NCI-H128 (cell line): ENCODE data around the gene PIEZO1.

Experiments
- DNase-seq: peaks from one replicate; lab custom pipeline; 2025; ENCODE audit not compliant: unreplicated experiment; lab: John Stamatoyannopoulos, UW

Gene PIEZO1

DNA sequence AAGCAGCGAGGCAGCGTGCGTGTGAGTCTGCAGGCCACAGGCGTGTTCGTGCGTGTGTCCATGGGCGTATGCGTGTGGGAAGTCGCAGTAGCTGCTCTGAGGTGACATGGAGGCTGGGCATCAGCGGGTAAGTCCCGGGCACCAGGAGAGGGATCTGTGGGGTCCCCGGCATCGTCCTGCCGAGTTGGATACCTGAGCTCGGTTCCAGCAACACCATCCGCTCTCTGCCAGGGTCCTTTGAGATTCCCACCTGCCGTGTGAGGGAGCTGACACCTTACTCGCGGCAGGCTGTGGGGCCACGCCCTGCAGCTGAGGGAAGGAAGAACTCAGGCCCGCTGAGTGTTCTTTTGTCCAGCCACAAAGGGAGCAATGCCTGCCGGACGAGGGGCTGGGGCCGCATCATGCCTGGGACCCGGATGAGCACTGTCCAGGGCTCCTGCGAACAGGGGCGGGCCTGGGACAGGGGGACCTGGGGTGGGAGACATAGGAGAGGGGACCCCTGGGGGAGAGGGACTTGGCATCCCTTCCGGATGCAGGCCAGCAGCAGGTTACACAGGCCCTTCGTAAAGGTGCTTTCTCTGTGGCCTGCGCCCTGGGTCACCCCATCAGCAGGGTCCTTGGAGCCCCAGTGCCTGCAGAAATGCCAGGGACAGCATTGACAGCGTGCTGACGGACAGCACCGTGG lies 93.7 kb downstream of the PIEZO1 start:
- DNase-seq: no peak

DNA sequence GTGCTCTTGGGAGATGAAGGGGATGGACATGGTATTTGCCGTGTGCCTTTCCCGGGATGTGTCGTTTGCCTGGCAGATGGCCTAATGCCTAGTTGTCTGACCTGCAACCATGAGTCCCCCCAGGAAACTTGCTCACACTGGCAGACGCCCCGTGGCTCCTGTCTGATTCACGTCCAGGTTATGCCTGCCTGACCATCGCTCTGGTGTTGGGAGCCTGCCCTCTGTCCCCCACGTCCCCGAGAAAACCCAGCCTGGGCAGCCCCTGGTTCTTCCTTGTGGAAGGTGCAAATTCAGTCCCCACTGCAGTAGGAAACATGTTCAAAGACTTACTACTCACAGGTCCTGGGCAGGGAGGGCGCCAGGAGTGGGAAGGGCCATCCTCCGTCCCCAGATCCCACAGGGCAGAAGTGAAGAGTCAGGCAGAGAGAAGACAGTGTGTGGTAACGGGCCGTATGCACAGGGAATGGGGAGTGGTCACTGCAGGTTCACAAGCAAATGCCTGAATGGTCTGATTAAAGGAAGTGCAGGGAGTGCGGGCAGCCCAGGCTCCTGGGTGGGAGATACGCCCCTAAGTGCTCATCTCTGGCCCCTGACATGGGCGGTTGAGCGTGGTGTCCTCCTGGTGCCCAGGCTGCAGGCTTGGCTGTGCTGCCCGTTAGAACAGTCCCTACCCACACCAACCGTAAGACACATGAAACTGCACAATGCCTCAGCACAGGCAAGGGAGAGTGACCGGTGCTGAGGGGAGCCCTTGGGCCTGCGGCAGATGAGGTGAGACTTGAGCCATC lies 94.5 kb downstream of the PIEZO1 start:
- no peak for DNase-seq

DNA sequence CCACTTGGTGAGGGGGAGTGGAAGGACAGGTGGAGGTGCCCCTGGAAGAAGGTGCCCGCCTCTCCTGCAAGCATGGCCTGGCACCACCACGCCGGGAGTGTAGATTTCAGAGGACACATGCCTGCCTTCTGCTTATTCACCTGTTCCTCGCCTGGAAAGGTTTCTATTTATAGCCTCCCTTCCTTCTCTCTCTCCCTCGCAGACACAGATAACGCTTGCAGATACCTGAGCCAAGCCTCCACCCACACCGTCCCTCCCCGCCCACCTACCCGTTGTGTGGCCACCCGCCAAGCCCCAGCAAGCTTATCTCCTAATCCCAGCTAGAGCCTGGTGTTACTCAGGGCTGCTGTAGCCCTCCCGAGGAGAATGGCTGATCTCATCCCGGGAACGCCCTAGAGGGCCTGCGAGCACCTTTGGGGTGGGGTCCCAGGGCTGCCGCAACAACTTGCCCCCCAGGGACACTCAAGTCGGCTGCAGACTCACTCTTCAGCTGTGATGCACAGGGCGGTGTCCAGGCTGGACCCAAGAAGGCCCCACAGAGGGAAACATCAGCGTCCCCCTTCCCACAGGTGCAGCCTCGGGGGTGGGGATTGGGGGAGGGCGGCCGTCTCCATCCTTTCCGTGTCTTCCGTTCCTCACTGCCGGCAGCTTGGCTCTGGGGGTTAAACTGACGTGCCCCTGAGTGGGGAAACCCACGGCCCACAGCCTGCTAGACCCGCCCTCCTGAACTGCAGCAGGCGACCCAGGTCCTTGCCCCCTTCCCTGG lies 96.8 kb downstream of the PIEZO1 start:
- DNase-seq: no peak

DNA sequence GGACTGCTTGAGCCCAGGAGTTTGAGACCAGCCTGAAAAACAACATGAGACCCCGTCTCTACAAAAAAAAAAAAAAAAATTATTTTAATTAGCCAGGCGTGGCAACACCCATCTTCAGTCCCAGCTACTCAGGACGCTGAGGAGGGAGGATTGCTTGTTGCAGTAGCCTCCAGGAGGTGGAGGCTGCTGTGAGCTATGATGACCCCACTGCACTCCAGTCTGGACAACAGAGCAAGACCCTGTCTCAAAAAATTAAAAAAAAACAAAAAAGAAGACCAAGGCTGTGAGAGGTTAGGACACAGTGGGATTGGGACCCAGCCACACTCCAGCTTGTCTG lies 97.4 kb downstream of the PIEZO1 start:
- no peak for DNase-seq

DNA sequence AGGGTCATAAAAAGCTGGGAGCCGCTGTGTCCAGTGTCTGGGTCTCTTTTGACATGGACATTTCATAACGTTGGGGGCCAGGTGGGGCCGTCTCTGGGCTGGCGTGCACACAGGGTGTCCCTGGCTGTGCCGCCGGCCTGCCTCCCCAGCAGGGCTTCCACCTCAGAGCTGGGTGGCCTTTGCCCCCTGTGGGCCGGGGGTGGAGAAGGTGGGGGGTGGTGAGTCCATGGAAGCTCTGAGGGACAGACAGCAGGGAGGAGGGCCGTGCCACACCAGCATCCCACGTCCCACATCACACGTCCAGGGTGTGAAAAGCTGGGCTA lies 97.8 kb downstream of the PIEZO1 start:
- no peak for DNase-seq

DNA sequence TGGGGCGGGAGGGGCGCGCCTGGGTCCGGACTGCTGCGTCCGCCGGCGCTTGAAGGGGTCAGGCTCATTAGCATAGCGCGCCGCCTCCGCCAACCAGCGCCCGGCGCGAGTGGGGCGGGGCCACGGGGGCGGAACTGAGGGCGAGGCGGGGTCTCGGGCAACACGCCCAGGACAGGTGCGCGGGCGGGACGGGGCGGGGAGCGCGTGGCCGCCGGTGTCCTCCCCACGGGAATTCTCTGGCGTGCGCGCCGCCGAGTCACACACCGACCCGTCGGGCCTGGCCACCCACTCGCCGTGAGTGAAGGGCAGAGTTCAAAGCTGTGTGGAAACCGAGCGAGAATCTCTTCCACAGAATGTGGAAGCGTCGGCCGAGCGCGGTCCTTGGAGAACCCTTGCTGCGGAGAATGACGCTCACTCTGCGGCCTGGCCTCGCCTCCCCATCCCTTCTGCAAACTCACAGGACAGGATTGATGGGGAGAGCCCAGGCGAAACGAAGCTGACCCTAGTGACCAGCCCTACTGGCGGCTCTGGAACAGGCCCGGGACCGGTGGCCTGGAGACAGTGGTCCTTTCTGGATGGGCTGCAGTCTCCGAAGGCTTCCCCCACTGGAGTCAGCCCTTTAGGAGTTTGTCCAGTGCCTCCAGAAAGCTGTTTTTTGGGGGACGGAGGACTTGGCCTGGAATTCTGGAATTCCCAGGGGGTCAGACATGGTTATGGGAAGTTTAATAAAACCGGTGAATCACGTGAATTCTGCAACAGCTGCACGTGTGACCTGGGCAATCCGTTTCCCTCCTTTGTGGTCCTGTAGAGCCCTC lies 98.4 kb downstream of the PIEZO1 start, which contains the start of gene SNAI3:
TSS of gene SNAI3 (minus strand) at position 69 of the 815 bp plus-strand sequence. CDS start 101 bp downstream, outside the sequence.
- DNase-seq: peak; percentile 23

DNA sequence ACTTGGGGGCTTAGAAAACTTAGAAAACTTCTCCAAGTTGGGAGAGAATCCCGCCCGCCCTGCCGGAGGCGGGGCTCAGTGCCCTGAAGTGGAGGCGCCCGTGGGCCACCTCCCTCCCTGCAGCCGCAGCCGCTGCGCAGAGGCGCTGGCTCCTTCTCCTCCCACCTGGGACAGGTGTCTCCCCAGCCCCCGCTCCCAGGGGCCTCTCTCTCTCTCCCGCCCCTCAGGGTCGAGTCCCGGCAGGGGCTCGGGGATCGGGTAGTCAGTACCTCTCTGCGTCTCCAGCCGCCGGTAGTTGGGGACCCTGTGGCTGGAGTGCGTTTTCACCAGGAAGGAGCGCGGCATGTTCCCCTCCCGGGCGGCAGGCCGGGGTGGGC lies 99.0 kb downstream of the PIEZO1 start:
- DNase-seq: no peak

DNA sequence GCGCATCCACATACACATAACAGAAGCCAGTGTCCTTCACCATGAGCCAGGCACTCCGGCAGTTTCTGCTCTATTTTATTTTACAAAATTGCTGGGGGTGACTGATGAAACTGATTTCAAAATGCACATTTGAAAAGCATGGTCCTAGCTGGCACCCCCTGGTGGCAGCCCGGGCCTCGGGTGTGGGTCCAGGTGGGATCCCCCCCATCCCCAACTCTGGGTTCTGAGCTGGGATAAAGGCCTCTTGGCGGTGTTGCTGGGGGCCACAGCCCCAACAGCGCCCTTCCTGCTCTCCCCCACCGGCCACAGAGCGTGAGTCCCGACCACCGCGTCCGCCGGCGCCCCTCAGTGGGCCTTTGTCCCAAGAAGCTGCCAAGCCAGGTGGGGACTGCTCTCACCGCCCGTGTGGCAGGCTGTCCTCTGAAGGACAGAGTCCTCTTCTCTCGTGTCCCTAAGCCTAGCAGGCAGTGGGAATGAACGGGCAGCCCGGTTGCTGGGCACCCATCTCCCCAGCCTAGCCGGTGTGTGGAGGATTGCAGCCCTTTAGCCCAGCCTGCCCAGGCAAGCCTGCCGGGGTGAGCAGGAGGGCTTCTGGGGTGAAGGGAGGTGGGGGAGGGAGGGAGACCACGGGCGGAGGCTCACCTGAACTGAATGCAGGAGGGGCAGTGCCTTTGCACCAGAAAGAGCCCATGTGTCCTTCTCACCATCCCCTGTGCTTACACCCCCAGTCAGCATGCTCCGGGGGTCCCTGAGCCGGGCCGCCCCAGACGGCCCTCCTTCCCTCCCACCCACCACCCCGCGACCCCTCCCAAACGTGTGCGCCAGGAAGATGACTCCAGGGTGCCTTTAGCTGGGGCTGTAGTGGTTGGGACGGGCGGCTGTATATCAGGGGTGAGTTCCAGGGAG lies 99.6 kb downstream of the PIEZO1 start:
- DNase-seq: no peak

DNA sequence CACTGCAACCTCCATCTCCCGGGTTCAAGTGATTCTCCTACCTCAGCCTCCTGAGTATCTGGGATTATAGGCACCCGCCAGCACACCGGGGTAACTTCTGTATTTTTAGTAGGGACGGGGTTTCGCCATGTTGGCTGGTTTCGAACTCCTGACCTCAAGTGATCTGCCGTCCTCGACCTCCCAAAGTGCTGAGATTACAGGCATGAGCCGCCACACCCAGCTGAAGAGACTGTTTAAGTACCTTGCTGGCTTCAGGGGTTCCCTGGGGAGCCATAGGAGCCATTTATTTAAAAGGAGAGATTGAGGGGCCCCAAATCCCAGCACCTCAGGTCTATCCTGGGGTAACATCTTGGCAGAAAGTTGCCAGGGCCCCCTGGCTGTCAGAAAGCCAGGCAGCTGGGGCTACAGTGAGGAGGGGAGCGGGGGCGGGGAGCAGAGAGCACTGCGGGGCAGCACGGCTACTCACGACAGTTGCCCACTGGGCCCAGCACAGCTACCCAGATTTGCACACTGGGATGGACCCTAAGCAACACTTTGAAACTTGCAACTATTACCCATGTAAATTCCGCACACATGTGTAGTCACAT lies 100.4 kb downstream of the PIEZO1 start:
- no peak for DNase-seq

DNA sequence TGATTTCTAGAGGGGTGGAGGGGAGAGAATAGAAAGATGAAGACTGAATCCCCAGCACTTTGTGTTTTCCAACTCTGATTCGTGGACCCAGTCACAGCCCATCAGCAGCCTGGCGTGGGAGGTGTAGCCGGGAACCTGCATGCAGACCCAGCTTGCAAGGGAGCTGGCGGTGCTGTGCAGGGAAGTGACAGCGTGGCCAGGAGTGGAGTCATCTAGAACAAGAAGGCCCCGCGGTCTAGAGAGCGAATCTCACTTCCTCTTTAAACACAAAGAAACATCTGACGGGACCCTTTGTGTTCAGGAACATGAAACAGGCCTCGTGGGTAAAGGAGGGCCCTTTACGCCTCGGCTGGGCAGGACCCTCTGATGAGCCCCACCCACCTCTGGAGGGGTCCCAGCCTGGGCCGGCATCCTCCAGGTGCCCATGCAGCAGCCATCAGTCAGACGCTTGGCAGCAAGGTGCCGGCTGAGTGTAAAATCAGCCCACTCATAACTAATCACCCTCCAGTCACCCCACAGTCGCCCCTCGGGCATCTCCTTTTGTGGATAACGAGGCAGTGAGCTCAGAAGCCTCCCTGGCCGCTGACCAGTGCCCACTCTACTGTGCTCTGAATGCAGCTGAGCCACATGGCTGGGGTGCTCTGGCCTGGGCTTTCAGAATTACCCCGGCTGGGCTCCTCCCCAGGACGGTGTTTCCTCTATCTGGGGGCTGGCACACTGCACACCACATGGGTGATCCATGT lies 103.1 kb downstream of the PIEZO1 start:
- DNase-seq: no peak

DNA sequence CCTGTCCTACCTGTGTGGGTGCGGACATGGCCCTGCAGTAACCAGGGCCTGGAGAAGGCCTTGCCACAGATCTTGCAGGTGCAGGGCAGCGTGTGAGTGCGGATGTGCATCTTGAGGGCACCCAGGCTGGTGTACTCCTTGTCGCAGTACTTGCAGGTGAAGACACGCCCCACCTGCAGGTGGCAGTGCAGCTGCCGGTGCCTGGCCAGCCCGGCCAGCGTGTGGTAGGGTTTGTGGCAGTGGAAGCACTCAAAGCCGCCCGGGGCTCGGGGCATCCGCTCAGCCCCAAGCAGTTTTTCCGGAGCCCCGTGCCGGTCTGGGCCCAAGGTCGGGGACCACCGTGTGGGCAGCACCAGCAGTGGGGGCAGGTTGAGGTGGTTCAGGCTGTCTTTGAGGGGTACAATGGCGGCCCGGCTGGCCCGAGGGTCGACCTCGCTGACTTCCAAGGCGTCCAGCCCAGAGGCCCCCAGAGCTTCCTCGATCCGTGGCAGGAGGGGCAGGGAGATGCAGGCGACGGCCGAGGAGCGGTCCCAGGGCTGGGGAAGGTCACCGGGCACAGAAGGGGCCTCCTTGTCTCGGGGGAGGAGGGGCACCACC lies 103.8 kb downstream of the PIEZO1 start:
- DNase-seq: no peak

DNA sequence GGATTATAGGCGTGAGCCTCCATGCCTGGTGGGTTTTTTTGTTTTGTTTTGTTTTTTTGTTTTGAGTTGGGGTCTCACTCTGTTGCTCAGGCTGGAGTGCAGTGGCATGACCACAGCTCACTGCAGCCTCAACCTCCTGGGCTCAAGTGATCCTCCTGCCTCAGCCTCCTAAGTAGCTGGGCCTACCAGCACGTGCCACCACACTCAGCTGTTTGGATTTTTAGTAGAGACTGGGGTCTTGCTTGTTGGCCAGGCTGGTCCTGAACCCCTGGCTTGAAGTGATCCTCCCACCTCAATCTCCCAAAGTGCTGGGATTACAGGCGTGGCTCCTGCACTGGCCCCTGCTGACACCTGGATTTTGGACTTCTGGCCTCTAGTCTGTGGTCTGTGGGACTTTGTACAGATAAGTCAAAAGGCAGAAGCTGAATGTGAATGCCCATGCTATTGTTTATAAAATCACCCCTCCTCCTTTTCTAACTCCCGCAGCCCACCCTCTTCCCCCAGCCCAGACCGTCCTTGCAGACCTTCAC lies 104.4 kb downstream of the PIEZO1 start:
- no peak for DNase-seq

DNA sequence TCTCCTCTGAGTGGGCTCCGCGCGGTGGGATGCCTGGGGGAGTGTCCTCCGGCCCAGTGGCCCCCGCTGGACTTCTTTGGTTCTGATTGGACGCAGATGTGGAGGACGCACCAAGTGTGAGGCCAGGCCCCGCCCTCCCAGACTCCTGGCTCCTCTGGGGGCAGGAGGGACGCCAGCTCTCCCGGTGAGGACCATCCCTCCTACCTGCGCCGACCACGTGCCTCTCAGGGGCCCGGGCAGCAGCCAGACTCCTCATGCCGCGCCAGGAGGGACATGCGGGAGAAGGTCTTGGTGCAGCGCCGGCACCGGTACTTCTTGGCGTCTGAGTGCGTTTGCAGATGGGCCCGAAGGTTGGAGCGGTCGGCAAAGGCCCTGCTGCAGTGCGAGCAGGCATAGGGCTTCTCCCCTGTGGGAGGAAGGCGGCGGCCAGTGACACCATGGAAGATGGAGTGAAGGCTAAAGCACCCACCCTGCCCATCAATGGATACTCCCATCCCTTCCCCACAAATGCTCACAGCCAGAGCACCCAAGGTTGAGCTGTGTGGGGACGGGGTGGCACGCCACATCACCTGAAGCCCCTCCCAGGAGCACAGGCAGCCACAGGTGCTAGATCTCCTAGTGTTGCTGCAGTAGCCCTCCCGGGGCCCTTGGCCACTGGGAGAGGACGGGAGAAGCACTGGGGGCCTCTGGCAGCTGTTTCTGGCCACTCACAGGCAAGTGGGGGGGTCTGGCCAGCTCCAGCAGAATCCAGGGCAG lies 106.6 kb downstream of the PIEZO1 start:
- DNase-seq: no peak

DNA sequence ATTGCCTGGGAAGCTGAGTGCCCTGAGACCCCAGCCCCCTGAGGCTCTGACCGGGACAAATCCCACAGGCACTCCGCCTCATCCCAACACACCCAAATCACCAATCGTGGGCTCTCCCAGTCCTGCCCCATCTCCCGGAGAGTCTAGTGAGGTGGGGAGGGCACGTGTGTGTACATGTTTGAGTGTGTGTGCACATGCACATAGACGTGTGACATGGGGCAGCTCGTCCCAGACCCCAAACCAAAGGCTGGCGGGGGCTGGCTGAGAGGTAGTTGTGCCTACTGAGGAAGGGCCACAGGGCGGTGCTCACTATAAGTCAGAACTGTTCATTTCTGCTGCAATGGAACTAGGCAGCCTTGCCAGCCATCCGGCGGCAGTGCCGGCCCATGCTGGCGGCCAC lies 107.3 kb downstream of the PIEZO1 start:
- DNase-seq: no peak

DNA sequence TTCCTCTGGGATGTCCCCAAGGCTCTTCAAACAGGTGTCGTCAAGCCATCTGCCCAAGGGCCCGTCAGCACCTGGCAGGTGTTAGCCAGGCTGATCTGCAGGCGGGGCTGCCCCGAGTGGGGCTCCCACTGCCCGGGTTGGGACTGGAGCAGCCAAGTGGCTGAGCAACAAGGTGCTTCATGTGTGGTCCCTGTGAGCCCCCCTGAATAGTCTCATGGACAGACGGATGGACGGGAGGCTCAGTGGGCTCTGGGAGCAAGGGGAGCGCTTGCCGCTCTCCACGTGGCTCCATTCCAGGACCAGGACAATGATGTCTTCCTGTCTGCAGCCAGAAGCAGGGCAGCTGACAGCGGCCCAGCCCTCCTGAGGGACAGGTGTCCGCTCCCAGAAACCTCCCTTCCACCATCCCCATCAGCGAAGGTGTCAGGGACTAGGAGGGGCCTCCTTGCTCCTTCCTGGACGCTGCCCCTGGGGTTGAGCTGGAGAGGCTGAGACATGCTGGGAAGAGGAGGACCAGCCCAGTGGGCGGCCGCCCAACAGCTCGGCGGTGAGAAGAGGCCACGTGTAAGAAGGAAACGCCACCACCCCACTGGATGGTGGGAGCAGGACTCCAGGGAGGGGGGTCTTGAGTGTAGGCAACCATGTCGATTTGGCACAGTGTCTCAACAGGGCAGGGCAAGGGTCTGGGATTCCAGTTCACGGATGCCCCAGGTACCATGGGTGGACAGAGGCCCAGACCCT lies 108.3 kb downstream of the PIEZO1 start:
- DNase-seq: no peak

DNA sequence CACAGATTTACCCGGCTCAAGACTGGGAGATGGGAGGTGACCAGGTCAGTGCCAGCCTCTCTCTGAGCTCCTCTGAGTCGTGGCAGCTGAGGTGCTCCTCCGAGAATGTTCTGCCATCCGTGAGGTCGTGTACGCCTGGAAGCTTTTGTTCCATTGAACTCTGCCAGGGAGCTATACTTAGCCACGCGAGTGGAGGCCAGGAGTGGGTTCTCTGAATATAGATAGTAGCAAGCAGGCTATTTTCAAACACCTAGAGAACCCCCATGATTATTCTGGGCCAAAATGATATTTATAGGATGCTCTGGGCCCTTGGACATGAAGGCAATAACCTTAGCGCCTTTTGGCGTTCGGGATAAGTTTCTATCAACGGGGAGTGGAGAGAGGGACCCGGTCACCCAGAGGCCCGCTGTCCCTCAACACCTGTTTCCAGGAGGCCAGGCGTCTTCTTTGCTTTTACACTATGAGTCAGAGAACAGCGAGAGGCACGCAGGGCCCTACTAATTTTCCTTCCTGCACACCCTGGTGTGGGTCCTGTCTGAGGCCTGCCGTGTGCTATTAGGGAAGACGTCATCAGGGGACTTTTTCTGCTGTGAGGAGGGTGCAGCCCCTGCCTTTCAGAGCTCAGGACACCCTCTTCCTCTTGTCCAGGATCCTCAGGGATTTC lies 111.2 kb downstream of the PIEZO1 start:
- DNase-seq: no peak

DNA sequence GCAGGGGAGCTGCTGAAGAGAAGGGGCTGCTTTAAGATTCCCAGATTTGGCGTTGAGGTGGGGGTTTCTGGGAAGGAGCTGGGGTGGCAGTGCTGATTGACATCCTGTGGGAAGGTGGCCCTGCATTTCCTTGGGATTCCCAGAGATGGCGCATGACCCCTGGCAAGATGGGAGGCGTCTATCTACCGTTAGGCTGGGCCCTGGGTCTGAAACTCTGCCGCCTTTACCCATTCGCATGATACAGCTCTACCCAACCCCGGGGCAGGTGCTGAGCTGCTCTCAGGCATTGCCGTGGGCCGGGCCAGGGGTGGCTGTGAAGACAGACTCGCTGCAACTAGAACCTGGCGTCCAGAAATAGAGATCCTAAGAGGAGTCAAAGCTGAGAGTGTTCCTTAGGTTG lies 112.2 kb downstream of the PIEZO1 start:
- no peak for DNase-seq
